ENCODE data around the gene CDK14.
"Not testable (repeated sequence)": the region's sequence is repeated elsewhere in the genome, so short reads cannot be mapped to it uniquely, and the experiment has no call there.

Gene CDK14

GRCh38 chr7:91157579-91158320 is 561.6 kb downstream of the CDK14 start:
- no peak for DNase-seq (ENCODE audit: low spot score)

- no peak for DNase-seq (ENCODE audit: low spot score)
Observed at GRCh38 chr7:91162436-91162835, 566.3 kb downstream of the CDK14 start.

- DNase-seq (ENCODE audit: low spot score): peak; percentile 16
Observed at GRCh38 chr7:91164506-91164905, 568.4 kb downstream of the CDK14 start.

GRCh38 chr7:91165006-91165845 is 569.1 kb downstream of the CDK14 start:
- peak; percentile 72 for DNase-seq (ENCODE audit: low spot score)

- DNase-seq (ENCODE audit: low spot score): peak; percentile 25
Observed at GRCh38 chr7:91165846-91166230, 569.7 kb downstream of the CDK14 start.

- no peak for DNase-seq (ENCODE audit: low spot score)
Observed at GRCh38 chr7:91168871-91169829, 573.0 kb downstream of the CDK14 start.

- no peak for DNase-seq (ENCODE audit: low spot score)
Observed at GRCh38 chr7:91169830-91170191, 573.7 kb downstream of the CDK14 start.

- not testable (repeated sequence) for DNase-seq (ENCODE audit: low spot score)
Observed at GRCh38 chr7:91173265-91173664, 577.1 kb downstream of the CDK14 start.

- no peak for DNase-seq (ENCODE audit: low spot score)
Observed at GRCh38 chr7:91180746-91181145, 584.6 kb downstream of the CDK14 start.

GRCh38 chr7:91181949-91182348 is 585.8 kb downstream of the CDK14 start:
- no peak for DNase-seq (ENCODE audit: low spot score)

- peak; percentile 77 for DNase-seq (ENCODE audit: low spot score)
Observed at GRCh38 chr7:91182819-91183764, 587.0 kb downstream of the CDK14 start.

GRCh38 chr7:91185771-91186170 is 589.6 kb downstream of the CDK14 start:
- no peak for DNase-seq (ENCODE audit: low spot score)

- DNase-seq (ENCODE audit: low spot score): no peak
Observed at GRCh38 chr7:91187061-91187460, 590.9 kb downstream of the CDK14 start.

GRCh38 chr7:91191771-91192170 is 595.6 kb downstream of the CDK14 start:
- DNase-seq (ENCODE audit: low spot score): no peak

GRCh38 chr7:91193141-91193540 is 597.0 kb downstream of the CDK14 start:
- DNase-seq (ENCODE audit: low spot score): peak; percentile 11

GRCh38 chr7:91194841-91195240 is 598.7 kb downstream of the CDK14 start:
- peak; percentile 33 for DNase-seq (ENCODE audit: low spot score)

- DNase-seq (ENCODE audit: low spot score): no peak
Observed at GRCh38 chr7:91196058-91196457, 599.9 kb downstream of the CDK14 start.

GRCh38 chr7:91198371-91198770 is 602.2 kb downstream of the CDK14 start:
- no peak for DNase-seq (ENCODE audit: low spot score)

- DNase-seq (ENCODE audit: low spot score): no peak
Observed at GRCh38 chr7:91199601-91200000, 603.5 kb downstream of the CDK14 start.

- no peak for DNase-seq (ENCODE audit: low spot score)
Observed at GRCh38 chr7:91201442-91202113, 605.5 kb downstream of the CDK14 start.

Measured in GM03348 (cell line).